ENCODE measurements around the gene EPX. TPM values are rescaled to one million over a fixed set of nuclear protein-coding genes. Genes with fewer than 3 reads are reported as not detected.

EPX gene
- polyA plus RNA-seq, 3 donors, result not detected

- H3K9me3 Mint-ChIP-seq, result peaks cover 0 to 3% (median 0%) of the 10 kb centered on the region in 7 donors
- H3K9ac ChIP-seq (ENCODE audit: insufficient read depth, low read length, poor library complexity, severe bottlenecking), result no peak overlapping the region
- no peaks in the 10 kb centered on the region for H3K9me3 ChIP-seq (replicated peaks in 1 of 2; ENCODE audit: control insufficient read depth in 1 of 2, insufficient read depth in 1 of 2, low read length in 2 of 2)
- no peaks in the 10 kb centered on the region for H4K20me1 ChIP-seq (ENCODE audit: insufficient read depth, low read length)
- no peak overlapping the region for H3K4me3 ChIP-seq (replicated peaks in 1 of 3; ENCODE audit: low read depth in 2 of 3, low read length in 3 of 3)
- H3K36me3 ChIP-seq (replicated peaks in 1 of 2; ENCODE audit: control insufficient read depth in 1 of 2, insufficient read depth in 2 of 2, low read length in 2 of 2), result no peaks in the 10 kb centered on the region
- no peak overlapping the region for H3K27ac Mint-ChIP-seq
- H3K4me1 Mint-ChIP-seq, result peaks cover 22% of the 10 kb centered on the region
- H3K27ac ChIP-seq (ENCODE audit: low read depth in 1 of 2, low read length in 2 of 2), result no peak overlapping the region
- no peaks in the 10 kb centered on the region for H3K79me2 ChIP-seq (ENCODE audit: insufficient read depth, low read length)
- no peak overlapping the region for H2AFZ ChIP-seq (ENCODE audit: insufficient read depth, low read depth, low read length, poor library complexity, severe bottlenecking)
- H3K4me2 ChIP-seq (replicated peaks; ENCODE audit: extremely low read depth, low read length, poor library complexity, severe bottlenecking), result no peak overlapping the region
- TF ChIP-seq CTCF (IDR thresholded peaks at IDR 0.05), result no peak
- DNase-seq, result no peak
- 91% methylated on average over 9 of the region's 9 CpGs for WGBS (ENCODE audit: insufficient coverage)
- H3K27me3 Mint-ChIP-seq (ENCODE audit: low read depth in 3 of 3), result peaks cover 35 to 62% (median 53%) of the 10 kb centered on the region in 3 donors
- H3K4me3 Mint-ChIP-seq, result no peak overlapping the region
- peaks cover 11 to 38% of the 10 kb centered on the region in 2 donors for H3K27me3 ChIP-seq (ENCODE audit: control insufficient read depth in 2 of 2, insufficient read depth in 2 of 2, low read length in 2 of 2)
- H3K36me3 Mint-ChIP-seq, result no peaks in the 10 kb centered on the region
- intact Hi-C loops (cut with micrococcal nuclease), result no loop called here
- peaks cover 19 to 26% of the 10 kb centered on the region in 2 donors for H3K4me1 ChIP-seq (ENCODE audit: control insufficient read depth in 1 of 2, insufficient read depth in 2 of 2, low read length in 2 of 2)
Measured at GRCh38 chr17:58252141-58252540, 59.6 kb downstream of the EPX start.

GRCh38 chr17:58253082-58253481, 60.6 kb downstream of the EPX start:
- peaks cover 0 to 3% (median 0%) of the 10 kb centered on the region in 7 donors for H3K9me3 Mint-ChIP-seq
- Histone ChIP-seq H3K79me2 (ENCODE audit: insufficient read depth, low read length) (no peaks in the 10 kb centered on the region), H3K27ac (ENCODE audit: low read depth in 1 of 2, low read length in 2 of 2) (no peak overlapping the region), H3K9ac (ENCODE audit: insufficient read depth, low read length, poor library complexity, severe bottlenecking) (no peak overlapping the region), H3K4me3 (replicated peaks in 1 of 3; ENCODE audit: low read depth in 2 of 3, low read length in 3 of 3) (no peak overlapping the region), H3K36me3 (replicated peaks in 1 of 2; ENCODE audit: control insufficient read depth in 1 of 2, insufficient read depth in 2 of 2, low read length in 2 of 2) (no peaks in the 10 kb centered on the region), H3K4me1 (ENCODE audit: control insufficient read depth in 1 of 2, insufficient read depth in 2 of 2, low read length in 2 of 2) (peaks cover 12 to 17% of the 10 kb centered on the region in 2 donors), H3K9me3 (replicated peaks in 1 of 2; ENCODE audit: control insufficient read depth in 1 of 2, insufficient read depth in 1 of 2, low read length in 2 of 2) (no peaks in the 10 kb centered on the region), H3K27me3 (ENCODE audit: control insufficient read depth in 2 of 2, insufficient read depth in 2 of 2, low read length in 2 of 2) (peaks cover 13 to 42% of the 10 kb centered on the region in 2 donors), H4K20me1 (ENCODE audit: insufficient read depth, low read length) (no peaks in the 10 kb centered on the region), H3K4me2 (replicated peaks; ENCODE audit: extremely low read depth, low read length, poor library complexity, severe bottlenecking) (no peak overlapping the region), H2AFZ (ENCODE audit: insufficient read depth, low read depth, low read length, poor library complexity, severe bottlenecking) (no peak overlapping the region)
- H3K36me3 Mint-ChIP-seq, result no peaks in the 10 kb centered on the region
- no peak for TF ChIP-seq CTCF (IDR thresholded peaks at IDR 0.05)
- no peak overlapping the region for H3K27ac Mint-ChIP-seq
- DNase-seq, result no peak
- H3K4me1 Mint-ChIP-seq, result peaks cover 14% of the 10 kb centered on the region
- H3K4me3 Mint-ChIP-seq, result peak overlapping the region in 1 of 2 donors; percentile 35
- peaks cover 41 to 69% (median 55%) of the 10 kb centered on the region in 3 donors for H3K27me3 Mint-ChIP-seq (ENCODE audit: low read depth in 3 of 3)
- 100% methylated on average over 1 of the region's 3 CpGs for WGBS (ENCODE audit: insufficient coverage)
- intact Hi-C loops (cut with micrococcal nuclease), result no loop called here

Other genes starting within 250 kb of the EPX start
- gene CUEDC1, start 237.3 kb upstream of the EPX start, polyA plus RNA-seq, result 10 to 100 TPM in 1 of 3 donors, 1 to 10 TPM in 2; 4.2 to 31.0 (median 4.3) TPM
- 10 to 100 TPM; 28.3 to 40.1 (median 29.0) TPM for gene VEZF1, start 204.5 kb upstream of the EPX start, polyA plus RNA-seq
- gene SRSF1, start 185.5 kb upstream of the EPX start, polyA plus RNA-seq, result 10 to 100 TPM; 51.2 to 72.1 (median 61.6) TPM
- 1 to 10 TPM in 1 of 3 donors, under 1 TPM in 2; 0.30 to 9.9 (median 0.42) TPM for gene DYNLL2, start 109.3 kb upstream of the EPX start, polyA plus RNA-seq
- gene OR4D1, start 44.3 kb upstream of the EPX start, polyA plus RNA-seq, result under 1 TPM in 1 of 3 donors, not detected in 2; 0.03 TPM
- not detected for gene OR4D2, start 25.7 kb upstream of the EPX start, polyA plus RNA-seq
- gene MKS1, start 26.5 kb downstream of the EPX start, polyA plus RNA-seq, result 1 to 10 TPM; 4.2 to 7.6 (median 5.0) TPM
- gene LPO, start 45.9 kb downstream of the EPX start, polyA plus RNA-seq, result under 1 TPM in 2 of 3 donors, not detected in 1; 0.04 to 0.43 TPM
- gene MPO, start 88.2 kb downstream of the EPX start, polyA plus RNA-seq, result 1 to 10 TPM; 4.2 to 7.5 (median 6.0) TPM
- 10 to 100 TPM in 1 of 3 donors, under 1 TPM in 2; 0.10 to 14.0 (median 0.18) TPM for gene TSPOAP1, start 136.1 kb downstream of the EPX start, polyA plus RNA-seq
- gene SUPT4H1, start 159.5 kb downstream of the EPX start, polyA plus RNA-seq, result 100 to 1,000 TPM; 144 to 251 (median 241) TPM
- gene RNF43, start 224.8 kb downstream of the EPX start, polyA plus RNA-seq, result under 1 TPM in 2 of 3 donors, not detected in 1; 0.01 to 0.11 TPM

All from CD14-positive monocyte (primary cell).